GM12878 (cell line): Measurements from ENCODE around the gene SLC31A1. TPM values are rescaled to one million over a fixed set of nuclear protein-coding genes. Genes with fewer than 3 reads are reported as not detected.

Source experiments
- ATAC-seq: fragments of 200-7000 bp; cut with Tn5 transposase; 3 replicates; pipeline ENCODE4 v1.9.1; 2020; ENCODE audit warnings: mild to moderate bottlenecking, moderate library complexity
- BruUV-seq: library from RNA; stranded (reverse); fragments of 400-500 nt; replicated peaks from 2 replicates; lab custom pipeline; 2021; lab: Mats Ljungman, UMichigan
- CTCF ChIA-PET: fragments of 300-600 bp; sonication (Branson Sonifier 250); formaldehyde crosslinking; extraction: SDS; loops from one replicate; lab custom pipeline; 2021; ENCODE audit warnings: inconsistent platforms; lab: Yijun Ruan, JAX
- POLR2A ChIA-PET: fragments of 350-600 bp; formaldehyde crosslinking; extraction: SDS; loops from one replicate; lab custom pipeline; 2021; ENCODE audit warnings: inconsistent platforms; lab: Charles Lee
- RAD21 ChIA-PET: fragments of 300-600 bp; sonication (Branson Sonifier 250); formaldehyde crosslinking; loops from one replicate; lab custom pipeline; 2023; ENCODE audit warnings: antibody characterized with exemption; ENCODE audit not compliant: unreplicated experiment; lab: Charles Lee
- SMC1A ChIA-PET: fragments of 300-600 bp; sonication (Branson Sonifier 250); formaldehyde crosslinking; loops from one replicate; lab custom pipeline; 2023; ENCODE audit not compliant: unreplicated experiment, uncharacterized antibody; lab: Charles Lee
- DNase-seq: peaks from one replicate; pipeline ENCODE4 v3.0.0-alpha.2; 2011; ENCODE audit warnings: low read depth, low spot score
- FAIRE-seq: peaks from 3 replicates; lab custom pipeline; 2011; peaks lifted over from hg19 to GRCh38; lab: Jason Lieb, UNC
- H2AFZ ChIP-seq: 2 replicates; pipeline ENCODE4 v1.6.0; 2011; ENCODE audit warnings: low read depth, low read length, control low read depth; ENCODE audit not compliant: control insufficient read depth
- H3K27ac ChIP-seq: 2 replicates; pipeline ENCODE4 v1.5.1; 2011; ENCODE audit warnings: control low read depth; ENCODE audit not compliant: control insufficient read depth, insufficient read depth
- H3K27me3 ChIP-seq, 2 experiments: replicated peaks in 1 of 2; 2 replicates each; pipeline versions ENCODE4 v1.6.0 to v1.6.1; 2011; ENCODE audit warnings: low read length in 1 of 2; ENCODE audit not compliant: control insufficient read depth in 2 of 2, insufficient read depth in 2 of 2
- H3K36me3 ChIP-seq, 2 experiments: 2 replicates each; pipeline ENCODE4 v1.5.1; 2011; ENCODE audit warnings: low read length in 1 of 2; ENCODE audit not compliant: control insufficient read depth in 2 of 2, insufficient read depth in 2 of 2
- H3K4me1 ChIP-seq: 2 replicates; pipeline ENCODE4 v1.6.1; 2011; ENCODE audit warnings: mild to moderate bottlenecking, low read length, moderate library complexity, mixed read lengths; ENCODE audit not compliant: control insufficient read depth, insufficient read depth
- H3K4me2 ChIP-seq: 2 replicates; pipeline ENCODE4 v1.6.0; 2011; ENCODE audit warnings: control low read depth; ENCODE audit not compliant: control insufficient read depth, insufficient read depth
- H3K4me3 ChIP-seq: fragments of 200-600 bp; sonication (generic); 2 replicates; pipeline ENCODE4 v1.5.1; 2016
- H3K79me2 ChIP-seq: 2 replicates; pipeline ENCODE4 v1.6.0; 2011; ENCODE audit warnings: low read length; ENCODE audit not compliant: control insufficient read depth, insufficient read depth
- H3K9ac ChIP-seq: 2 replicates; pipeline ENCODE4 v1.8.0; 2011; ENCODE audit warnings: low read length, control low read depth, mixed read lengths; ENCODE audit not compliant: control insufficient read depth, insufficient read depth
- H3K9me3 ChIP-seq: replicated peaks from 3 replicates; pipeline ENCODE4 v1.5.1; 2011; ENCODE audit warnings: mild to moderate bottlenecking, low read length; ENCODE audit not compliant: control insufficient read depth, insufficient read depth
- H4K20me1 ChIP-seq: 2 replicates; pipeline ENCODE4 v1.6.0; 2011; ENCODE audit not compliant: control insufficient read depth, insufficient read depth
- BCL11A ChIP-seq: IDR thresholded peaks from 2 replicates; pipeline ENCODE4 v1.6.1; 2011; ENCODE audit warnings: low read depth, low read length
- CREM ChIP-seq: IDR thresholded peaks from 2 replicates; pipeline ENCODE4 v1.6.1; 2014; ENCODE audit warnings: antibody characterized with exemption, low read depth
- DPF2 ChIP-seq: fragments of 450-650 bp; IDR thresholded peaks from 2 replicates; pipeline ENCODE4 v1.6.1; 2017; ENCODE audit warnings: mild to moderate bottlenecking
- E4F1 ChIP-seq: fragments of 450-650 bp; IDR thresholded peaks from 2 replicates; pipeline ENCODE4 v1.6.1; 2018; ENCODE audit warnings: borderline replicate concordance, mild to moderate bottlenecking; ENCODE audit not compliant: partially characterized antibody
- MAX ChIP-seq: IDR thresholded peaks from 2 replicates; pipeline ENCODE4 v1.6.1; 2012; ENCODE audit warnings: low read depth, low read length, improper control_type of control experiment
- SKIL ChIP-seq: fragments of 450-650 bp; IDR thresholded peaks from 2 replicates; pipeline ENCODE4 v1.6.1; 2017; ENCODE audit warnings: mild to moderate bottlenecking, low read depth, inconsistent platforms; ENCODE audit not compliant: poor library complexity, severe bottlenecking
- SMC3 ChIP-seq: IDR thresholded peaks from 2 replicates; pipeline ENCODE4 v1.6.1; 2011; ENCODE audit warnings: low read length, improper control_type of control experiment, borderline replicate concordance
- USF2 ChIP-seq: IDR thresholded peaks from 2 replicates; pipeline ENCODE4 v1.6.1; 2011; ENCODE audit warnings: low read depth, low read length, improper control_type of control experiment, borderline replicate concordance
- YBX1 ChIP-seq: fragments of 450-650 bp; IDR thresholded peaks from 2 replicates; pipeline ENCODE4 v1.6.1; 2016; ENCODE audit warnings: antibody characterized with exemption
- ZBTB33 ChIP-seq: fragments of 450-650 bp; IDR thresholded peaks from 2 replicates; pipeline ENCODE4 v1.6.1; 2017; ENCODE audit warnings: mild to moderate bottlenecking
- ZNF592 ChIP-seq: fragments of 450-650 bp; IDR thresholded peaks from 2 replicates; pipeline ENCODE4 v1.6.1; 2017; ENCODE audit warnings: mild to moderate bottlenecking, moderate library complexity
- ZNF622 ChIP-seq: fragments of 450-650 bp; IDR thresholded peaks from 2 replicates; pipeline ENCODE4 v1.6.1; 2017; ENCODE audit warnings: mild to moderate bottlenecking, inconsistent platforms
- WGBS: methylation state at CpG from one replicate; pipeline ENCODE4 v1.1.6; 2016; ENCODE audit warnings: low lambda C conversion rate; ENCODE audit not compliant: insufficient replicate concordance, insufficient coverage; ENCODE audit errors: missing lambda C conversion rate; 5-methylcytosine and 5-hydroxymethylcytosine counted together
- in situ Hi-C: fragments of 300-500 bp; cut with MboI; formaldehyde crosslinking; loops from 9 replicates; pipeline ENCODE4 v1.14.3; 2018; ENCODE audit warnings: mixed read lengths
- intact Hi-C: fragments of 100-400 bp; cut with micrococcal nuclease; formaldehyde crosslinking; loops from one replicate; pipeline ENCODE4 v1.14.2; 2022; ENCODE audit not compliant: unreplicated experiment
- polyA plus RNA-seq, 11 experiments: library from polyadenylated mRNA; depleted of rRNA in 4 of 11; unstranded in 6 of 11; stranded (reverse) in 5 of 11; fragments of >200 nt; fragmentation: Nextera tagmentation in 4 of 11; fragmentation: Illumina TruSeq in 1 of 11; extraction: Ambion mirVana in 4 of 11; extraction: Trizol in 1 of 11; gene quantifications; 1 replicate in 1 of 11; 2 replicates in 10 of 11; pipeline versions ENCODE4 v1.2.1 to v1.2.3, GENCODE V29; 2011 to 2016; ENCODE audit warnings: inconsistent platforms in 2 of 11, missing spikeins in 2 of 11, low read depth in 1 of 11
- total RNA-seq, 4 experiments: library from RNA; depleted of rRNA in 3 of 4; stranded (reverse); fragments of >200 nt in 3 of 4; fragmentation: Illumina TruSeq in 1 of 4; extraction: Trizol in 1 of 4; gene quantifications; 2 replicates each; pipeline versions ENCODE4 v1.2.1 to v1.2.3, GENCODE V29; 2013 to 2021

The SLC31A1 gene
- total and polyA plus RNA-seq, 10 of the 15 experiments (the other 5 are each of a cell fraction or from before 2014, with no cell fraction given), result 7.3 to 16.2 (median 10.5) TPM

- no peaks in the 10 kb centered on the region for H4K20me1 ChIP-seq
- H3K4me3 ChIP-seq, result no peak overlapping the region
- H2AFZ ChIP-seq, result no peak overlapping the region
- ChIA-PET CTCF (no interaction called here), POLR2A (no interaction called here), RAD21 (no interaction called here), SMC1A (interaction anchor here (2.0 kb wide), 1 partner anchor 43 kb away, joined by 6 read pairs; no protein-coding TSS in a partner anchor)
- H3K4me1 ChIP-seq, result no peaks in the 10 kb centered on the region
- ATAC-seq (no peak), DNase-seq (no peak), FAIRE-seq (no peak)
- in situ Hi-C loops (no loop called here), intact Hi-C loops (no loop called here)
- 97% methylated on average over 6 of the region's 6 CpGs for WGBS
- no peaks in the 10 kb centered on the region for H3K27me3 ChIP-seq
- H3K9ac ChIP-seq, result no peak overlapping the region
- no peak overlapping the region for H3K4me2 ChIP-seq
- BruUV-seq, result no TSS peak
- peaks cover 13 to 60% of the 10 kb centered on the region in 2 experiments for H3K36me3 ChIP-seq
- no peaks in the 10 kb centered on the region for H3K9me3 ChIP-seq
- H3K27ac ChIP-seq, result no peak overlapping the region
- H3K79me2 ChIP-seq, result no peaks in the 10 kb centered on the region
- no peak for TF ChIP-seq SKIL
- no peak for TF ChIP-seq YBX1
- no peak for TF ChIP-seq MAX
- no peak for TF ChIP-seq DPF2
- no peak for TF ChIP-seq ZNF622
- TF ChIP-seq CREM, result no peak
- TF ChIP-seq E4F1, result no peak
- no peak for TF ChIP-seq SMC3
- no peak for TF ChIP-seq ZNF592
- TF ChIP-seq USF2, result no peak
- TF ChIP-seq BCL11A, result no peak
- no peak for TF ChIP-seq ZBTB33
Measured at GRCh38 chr9:113176803-113177202, 44.5 kb upstream of the SLC31A1 start.
